SU-DHL-6 (cell line): ENCODE data around the gene EHBP1.

ENCODE experiments used
- H2AFZ ChIP-seq: fragments of 200-600 bp; sonication (generic); 2 replicates; pipeline ENCODE4 v1.6.1; 2014; ENCODE audit warnings: low read depth, mild to moderate bottlenecking, moderate library complexity, mixed read lengths, antibody characterized with exemption, low read length; ENCODE audit not compliant: severe bottlenecking
- H3F3A ChIP-seq: fragments of 200-600 bp; shearing (Covaris generic); 2 replicates; pipeline ENCODE4 v1.6.0; 2016; ENCODE audit warnings: antibody characterized with exemption, mild to moderate bottlenecking; ENCODE audit not compliant: insufficient read depth
- H3K27ac ChIP-seq: fragments of 200-600 bp; sonication (generic); 2 replicates; pipeline ENCODE4 v1.5.1; 2016; ENCODE audit warnings: low read depth, mild to moderate bottlenecking, low read length, moderate library complexity, mixed read lengths
- H3K27me3 ChIP-seq: fragments of 200-600 bp; sonication (generic), shearing (Covaris generic); 2 replicates; pipeline ENCODE4 v1.6.0; 2014; ENCODE audit warnings: mild to moderate bottlenecking, low read length
- H3K36me3 ChIP-seq: fragments of 200-600 bp; sonication (generic); 2 replicates; pipeline ENCODE4 v1.6.1; 2014; ENCODE audit warnings: mild to moderate bottlenecking, low read length, mixed read lengths
- H3K4me2 ChIP-seq: fragments of 300-600, 200-600 bp; shearing (Covaris generic), sonication (generic); 2 replicates; pipeline ENCODE4 v1.6.0; 2014; ENCODE audit warnings: low read length, low read depth, mild to moderate bottlenecking; ENCODE audit not compliant: poor library complexity, severe bottlenecking
- H3K4me3 ChIP-seq: fragments of 200-600 bp; sonication (generic); 2 replicates; pipeline ENCODE4 v1.5.1; 2014; ENCODE audit warnings: antibody characterized with exemption, low read length, mild to moderate bottlenecking, mixed read lengths; ENCODE audit not compliant: insufficient read depth, poor library complexity, severe bottlenecking
- H3K79me2 ChIP-seq: fragments of 200-600 bp; sonication (generic); 2 replicates; pipeline ENCODE4 v1.6.1; 2014; ENCODE audit warnings: mild to moderate bottlenecking, low read length, moderate library complexity; ENCODE audit not compliant: insufficient read depth
- H3K9ac ChIP-seq: fragments of 200-600 bp; sonication (generic); 2 replicates; pipeline ENCODE4 v1.7.0; 2014; ENCODE audit warnings: mild to moderate bottlenecking, low read length
- H3K9me2 ChIP-seq: fragments of 200-600 bp; sonication (generic); replicated peaks from 2 replicates; pipeline ENCODE4 v1.6.1; 2014; ENCODE audit warnings: low read length; ENCODE audit not compliant: insufficient read depth
- H3K9me3 ChIP-seq: fragments of 200-600 bp; sonication (generic); 2 replicates; pipeline ENCODE4 v1.6.1; 2014; ENCODE audit warnings: low read length, mixed read lengths; ENCODE audit not compliant: insufficient read depth
- H4K20me1 ChIP-seq: fragments of 200-600 bp; sonication (generic); 2 replicates; pipeline ENCODE4 v1.6.1; 2014; ENCODE audit warnings: low read depth, mild to moderate bottlenecking, antibody characterized with exemption, low read length, moderate library complexity, mixed read lengths
- CTCF ChIP-seq: fragments of 200-600 bp; sonication (generic); IDR thresholded peaks from one replicate; pipeline ENCODE4 v1.5.1; 2017; ENCODE audit warnings: antibody characterized with exemption, mild to moderate bottlenecking, low read length, moderate library complexity; ENCODE audit not compliant: insufficient read depth, poor library complexity, severe bottlenecking
- EZH2phosphoT487 ChIP-seq: fragments of 200-600 bp; sonication (generic), shearing (Covaris generic); conservative IDR thresholded peaks from 2 replicates; pipeline ENCODE4 v1.6.1; 2018; ENCODE audit warnings: mild to moderate bottlenecking, antibody characterized with exemption, low read length, moderate library complexity, mixed read lengths

Gene EHBP1

GRCh38 chr2:62844311-62845090, 139.0 kb downstream of the EHBP1 start:
- H3K36me3 ChIP-seq: no peaks in the 10 kb centered on the region
- no peaks in the 10 kb centered on the region for H4K20me1 ChIP-seq

GRCh38 chr2:62845256-62845655, 139.7 kb downstream of the EHBP1 start:
- H3K4me3 ChIP-seq: no peak overlapping the region
- TF ChIP-seq EZH2phosphoT487 (no peak), CTCF (no peak)
- H4K20me1 ChIP-seq: no peaks in the 10 kb centered on the region
- H3K79me2 ChIP-seq: no peaks in the 10 kb centered on the region
- no peak overlapping the region for H3K4me2 ChIP-seq
- H3K9me2 ChIP-seq: no peaks in the 10 kb centered on the region
- no peak overlapping the region for H3K27ac ChIP-seq
- no peaks in the 10 kb centered on the region for H3K9me3 ChIP-seq
- H2AFZ ChIP-seq: no peak overlapping the region
- no peaks in the 10 kb centered on the region for H3K36me3 ChIP-seq
- H3K9ac ChIP-seq: no peak overlapping the region
- no peaks in the 10 kb centered on the region for H3K27me3 ChIP-seq
- H3F3A ChIP-seq: no peaks in the 10 kb centered on the region

More at GRCh38 chr2:62844311-62845090, 139.0 kb downstream of the EHBP1 start:
- H2AFZ ChIP-seq: no peak overlapping the region
- H3K27me3 ChIP-seq: no peaks in the 10 kb centered on the region
- no peak overlapping the region for H3K9ac ChIP-seq
- TF ChIP-seq CTCF: no peak
- TF ChIP-seq EZH2phosphoT487: no peak
- no peaks in the 10 kb centered on the region for H3K9me3 ChIP-seq
- no peak overlapping the region for H3K27ac ChIP-seq
- no peaks in the 10 kb centered on the region for H3K79me2 ChIP-seq
- no peaks in the 10 kb centered on the region for H3K9me2 ChIP-seq
- no peak overlapping the region for H3K4me3 ChIP-seq
- no peaks in the 10 kb centered on the region for H3F3A ChIP-seq
- no peak overlapping the region for H3K4me2 ChIP-seq

- no peaks in the 10 kb centered on the region for H3K9me2 ChIP-seq
- no peaks in the 10 kb centered on the region for H3K79me2 ChIP-seq
- no peaks in the 10 kb centered on the region for H3K27me3 ChIP-seq
- no peak overlapping the region for H2AFZ ChIP-seq
- no peaks in the 10 kb centered on the region for H4K20me1 ChIP-seq
- no peak for TF ChIP-seq EZH2phosphoT487
- no peak for TF ChIP-seq CTCF
- H3K4me3 ChIP-seq: no peak overlapping the region
- H3K4me2 ChIP-seq: no peak overlapping the region
- no peak overlapping the region for H3K9ac ChIP-seq
- H3K9me3 ChIP-seq: no peaks in the 10 kb centered on the region
- no peak overlapping the region for H3K27ac ChIP-seq
- H3F3A ChIP-seq: no peaks in the 10 kb centered on the region
- H3K36me3 ChIP-seq: no peaks in the 10 kb centered on the region
Measured at GRCh38 chr2:62852254-62852653, 146.7 kb downstream of the EHBP1 start.
